DLD1 (cell line): ENCODE measurements around the gene PNMA8C.
"Not testable (repeated sequence)": the region's sequence is repeated elsewhere in the genome, so short reads cannot be mapped to it uniquely, and the experiment has no call there.

ENCODE experiments used
- in situ Hi-C: cut with HindIII; loops from 2 replicates; pipeline ENCODE4 v1.10.0; 2017; ENCODE audit warnings: low sequenced_read_pairs

PNMA8C gene

GRCh38 chr19:46448601-46449000 lies 19.9 kb upstream of the PNMA8C start:
- in situ Hi-C loops = no loop called here

DNA sequence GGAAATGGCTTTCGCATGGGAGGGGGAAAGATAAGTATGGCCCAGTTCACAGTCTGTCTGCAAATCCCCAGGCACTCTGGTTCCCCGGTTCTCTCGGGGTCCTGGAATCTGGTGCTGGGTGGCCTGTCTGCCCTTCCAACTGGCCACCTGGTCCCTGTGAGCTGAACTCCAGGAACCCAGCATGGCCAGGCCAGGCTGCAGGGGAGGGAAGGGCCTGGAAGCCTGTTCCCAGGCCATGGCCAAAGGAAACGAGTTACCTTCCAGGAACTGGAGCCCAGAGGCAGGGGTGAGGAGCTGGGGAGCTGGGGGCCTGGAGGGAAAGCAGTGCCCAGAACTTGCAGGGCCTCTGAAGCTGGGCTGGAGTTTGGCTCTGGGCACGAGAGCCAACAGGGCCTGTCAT lies 19.1 kb upstream of the PNMA8C start:
- in situ Hi-C loops = no loop called here

GRCh38 chr19:46447006-46447405 lies 18.3 kb upstream of the PNMA8C start:
- in situ Hi-C loops = no loop called here

DNA sequence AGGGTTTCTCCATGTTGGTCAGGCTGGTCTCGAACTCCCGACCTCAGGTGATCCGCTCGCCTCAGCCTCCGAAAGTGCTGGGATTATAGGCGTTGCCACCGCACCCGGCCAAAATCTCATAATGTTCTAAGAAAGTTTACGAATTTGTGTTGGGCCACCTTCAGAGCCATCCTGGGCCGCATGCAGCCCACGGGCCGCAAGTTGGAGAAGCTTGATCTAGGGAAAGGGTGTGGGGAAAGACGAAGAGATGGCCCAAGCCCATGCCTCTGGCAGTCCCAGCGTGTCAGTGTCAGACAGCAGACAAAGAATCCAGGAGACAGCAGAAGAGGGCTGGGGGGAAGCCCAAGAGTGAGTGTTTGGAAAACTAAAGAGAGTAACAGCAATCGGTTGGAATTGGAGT lies 17.3 kb upstream of the PNMA8C start:
- in situ Hi-C loops = no loop called here

GRCh38 chr19:46442808-46443450 lies 14.2 kb upstream of the PNMA8C start:
- in situ Hi-C loops = no loop called here

GRCh38 chr19:46441866-46442265 lies 13.1 kb upstream of the PNMA8C start:
- in situ Hi-C loops = no loop called here

- in situ Hi-C loops = not testable (repeated sequence)
Measured at GRCh38 chr19:46435689-46436088, 7.0 kb upstream of the PNMA8C start.

DNA sequence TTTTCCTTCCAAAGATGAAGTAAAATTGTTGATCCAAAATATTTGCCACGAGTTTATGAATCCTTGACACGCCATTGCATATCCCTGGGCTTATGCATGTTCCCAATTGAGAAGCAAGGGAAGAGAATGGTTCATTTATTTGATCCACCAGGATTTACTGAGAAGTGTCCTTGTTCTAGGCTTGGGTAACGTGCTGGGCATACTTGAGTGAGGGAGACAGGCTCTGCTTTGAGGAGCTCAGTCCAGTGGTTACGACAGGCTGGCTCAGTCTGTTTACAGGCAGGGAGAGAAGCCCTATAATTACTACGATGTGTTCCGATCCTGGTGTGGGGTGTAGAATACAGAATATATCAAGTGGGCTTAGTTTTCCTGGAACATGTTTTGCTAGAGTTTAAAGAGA lies 6.3 kb upstream of the PNMA8C start:
- in situ Hi-C loops = no loop called here

DNA sequence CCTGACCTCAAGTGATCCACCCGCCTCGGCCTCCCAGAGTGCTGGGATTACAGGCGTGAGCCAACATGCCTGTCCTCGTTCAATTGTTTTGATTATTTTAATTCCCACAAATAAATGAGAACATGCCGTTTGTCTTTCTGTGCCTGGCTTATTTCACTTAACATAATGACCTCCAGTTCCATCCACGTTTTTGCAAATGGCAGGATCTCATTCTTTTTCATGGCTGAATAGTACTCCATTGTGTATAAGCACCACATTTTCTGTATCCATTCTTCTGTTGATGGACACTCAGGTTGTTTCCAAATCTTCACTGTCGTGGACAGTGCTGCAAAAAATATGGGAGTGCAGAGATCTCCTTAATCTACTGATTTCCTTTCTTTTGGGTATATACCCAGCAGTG lies 4.7 kb upstream of the PNMA8C start:
- in situ Hi-C loops = not testable (repeated sequence)

DNA sequence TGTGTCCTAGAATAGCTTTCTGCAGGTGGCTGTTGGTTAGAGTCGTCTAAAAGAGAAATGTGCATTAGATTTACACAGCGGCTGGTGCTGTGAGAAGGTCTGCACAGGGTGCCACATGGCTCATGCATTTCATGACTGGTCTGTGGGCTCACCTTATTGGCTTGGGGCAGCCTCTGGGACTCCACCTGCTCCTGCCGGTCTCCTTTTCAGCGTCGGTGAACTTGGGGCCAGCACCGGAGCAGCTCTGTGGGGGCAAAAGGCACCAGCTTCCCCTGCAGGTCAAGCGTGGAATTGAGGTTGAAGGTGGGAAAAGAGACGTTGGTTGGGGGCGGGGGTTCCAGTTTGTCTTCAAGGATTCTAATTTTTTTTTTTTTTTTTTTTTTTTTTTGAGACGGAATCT lies 3.1 kb upstream of the PNMA8C start:
- in situ Hi-C loops = no loop called here

GRCh38 chr19:46429999-46430398 lies 1.3 kb upstream of the PNMA8C start:
- in situ Hi-C loops = no loop called here

DNA sequence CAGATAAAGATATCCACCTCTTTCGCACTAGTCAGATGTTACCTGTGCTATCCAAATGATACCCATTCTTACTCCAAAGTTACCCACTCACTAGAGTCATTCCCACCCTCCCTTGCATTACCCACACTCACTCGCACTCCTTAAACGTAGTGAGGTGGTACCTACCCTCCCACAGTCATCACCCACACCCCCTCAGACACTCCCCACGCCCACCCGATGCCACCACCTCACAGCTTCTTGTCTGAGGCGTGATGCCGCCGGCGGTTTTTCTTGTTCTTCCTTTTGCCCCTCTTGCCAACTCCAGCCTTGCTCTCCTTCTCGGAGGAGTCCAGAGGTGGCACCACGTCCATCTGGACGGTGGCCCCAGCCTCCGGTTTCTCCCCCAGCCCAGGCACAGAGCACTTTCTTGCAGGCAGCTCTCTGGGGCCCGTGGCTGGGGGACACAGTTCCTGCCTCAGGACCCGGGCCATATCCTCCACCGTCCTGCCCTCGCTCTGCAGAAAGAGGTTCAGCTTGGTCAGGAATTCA lies 1.2 kb downstream of the PNMA8C start:
- in situ Hi-C loops = no loop called here

DNA sequence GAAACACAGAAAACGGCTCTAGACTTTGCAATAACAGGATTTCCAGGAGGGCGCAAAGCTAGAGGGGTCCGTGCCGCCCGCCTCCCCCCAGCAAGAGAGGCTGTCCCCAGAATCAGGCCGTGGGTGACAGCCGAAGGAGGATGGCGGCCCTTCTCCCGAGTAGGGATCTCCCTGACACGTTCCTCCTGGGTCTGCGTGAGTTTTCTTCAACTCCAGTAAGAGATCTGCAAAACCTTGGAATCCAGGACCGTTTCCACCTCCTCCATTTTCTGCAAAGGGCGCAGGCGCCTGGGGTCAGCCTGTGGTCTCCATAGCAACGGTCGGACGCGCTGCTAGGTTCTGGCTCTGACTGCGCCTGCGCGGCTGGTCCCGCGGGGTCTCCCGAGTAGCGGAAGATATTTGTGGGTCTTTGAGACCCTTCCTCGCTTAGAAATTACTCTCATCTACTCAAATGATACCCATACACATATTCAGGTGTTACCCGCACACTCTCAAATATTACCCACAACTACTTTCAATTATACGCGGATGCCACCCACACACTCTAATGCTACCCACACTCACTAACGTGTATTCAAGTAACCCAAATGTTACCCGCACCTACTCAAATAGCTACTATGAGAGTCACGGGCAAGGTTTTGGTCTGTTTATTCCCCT lies 2.1 kb downstream of the PNMA8C start:
- in situ Hi-C loops = no loop called here

- in situ Hi-C loops = no loop called here
Measured at GRCh38 chr19:46426035-46426505, 2.7 kb downstream of the PNMA8C start.

DNA sequence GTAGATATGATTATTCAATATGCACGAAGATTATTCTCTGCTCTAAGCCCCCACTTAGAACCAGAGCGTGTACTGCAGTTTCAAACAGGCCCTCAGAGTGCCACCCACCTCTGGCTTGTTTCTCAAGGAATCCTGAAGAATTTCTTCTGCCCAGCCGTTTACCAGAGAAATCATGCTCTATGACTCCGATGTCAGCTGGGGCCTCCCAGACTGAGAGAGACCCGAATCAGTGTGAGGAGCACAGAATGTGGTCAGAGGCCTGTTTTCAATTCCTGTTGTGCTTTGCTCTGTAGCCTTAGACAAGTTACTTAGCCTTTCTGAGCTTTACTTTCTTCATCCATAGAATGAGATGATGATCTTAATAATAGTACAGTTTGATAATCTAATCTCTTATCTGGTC lies 5.5 kb downstream of the PNMA8C start:
- in situ Hi-C loops = no loop called here

- in situ Hi-C loops = no loop called here
Measured at GRCh38 chr19:46422344-46422743, 6.4 kb downstream of the PNMA8C start.

GRCh38 chr19:46420056-46420455 lies 8.7 kb downstream of the PNMA8C start:
- in situ Hi-C loops = no loop called here

- in situ Hi-C loops = not testable (repeated sequence)
Measured at GRCh38 chr19:46415804-46416709, 12.7 kb downstream of the PNMA8C start.

DNA sequence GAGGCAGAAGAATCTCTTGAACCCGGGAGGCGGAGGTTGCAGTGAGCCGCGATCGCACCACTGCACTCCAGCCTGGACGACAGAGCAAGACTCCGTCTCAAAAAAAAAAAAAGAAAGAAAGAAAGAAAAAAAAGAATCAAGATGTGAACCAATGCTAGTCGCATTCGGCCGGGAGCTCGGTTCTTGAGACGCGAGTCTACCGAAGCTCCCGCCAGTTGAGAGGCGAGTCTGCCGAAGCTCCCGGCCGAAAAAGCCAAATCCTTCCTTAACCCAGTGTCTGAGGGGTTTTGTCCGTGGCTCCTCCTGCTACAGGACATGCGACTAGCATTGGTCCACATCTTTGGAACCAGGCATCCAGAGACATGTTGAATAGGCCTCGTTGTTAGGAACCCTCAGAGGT lies 13.8 kb downstream of the PNMA8C start:
- in situ Hi-C loops = not testable (repeated sequence)

- in situ Hi-C loops = no loop called here
Measured at GRCh38 chr19:46413262-46414031, 15.3 kb downstream of the PNMA8C start, which contains the start of gene CCDC8. Gene CCDC8, minus strand, starts transcription at chr19:46413564. Its CDS starts 754 bp downstream, at chr19:46412810.
